Measurements from ENCODE around the gene NUTM2F.
"Not testable (repeated sequence)": the region's sequence is repeated elsewhere in the genome, so short reads cannot be mapped to it uniquely, and the experiment has no call there.

NUTM2F gene

DNA sequence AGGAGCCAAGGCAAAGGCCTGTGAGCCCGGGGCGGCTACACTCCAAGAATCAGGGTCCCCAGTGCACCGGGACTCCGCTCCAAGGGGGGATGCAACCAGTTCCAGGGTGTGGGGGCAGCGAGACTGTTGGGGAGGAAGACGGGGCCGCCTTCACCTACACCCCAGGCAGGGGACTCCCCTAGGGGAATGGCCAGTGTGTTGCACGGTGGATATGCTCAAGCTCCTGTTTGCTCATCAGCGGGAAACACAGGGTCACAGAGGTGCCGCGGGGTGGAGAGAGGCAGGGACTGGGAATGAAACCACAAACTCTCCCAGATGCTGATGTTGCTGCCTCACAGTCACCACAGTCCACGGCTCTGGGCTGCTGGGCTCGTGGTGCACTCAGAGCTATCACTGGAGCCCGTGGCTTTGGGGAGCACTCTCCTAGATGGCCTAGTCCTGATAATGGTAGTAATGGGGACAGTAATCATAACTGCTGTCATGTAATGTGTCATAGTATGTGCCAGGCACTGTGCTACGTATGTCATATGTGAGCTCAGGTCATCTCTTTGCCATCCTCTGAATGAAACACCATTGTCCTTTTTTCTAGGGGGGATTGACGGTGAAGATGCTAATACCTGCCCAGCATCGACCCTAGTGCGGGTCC, 5.2 kb downstream of the NUTM2F start:
- H3K4me3 ChIP-seq (ENCODE audit: low read depth, low read length); in situ Hi-C loops (cut with HindIII; ENCODE audit: low sequenced_read_pairs); DNase-seq (ENCODE audit: low read depth): not testable (repeated sequence)

DNA sequence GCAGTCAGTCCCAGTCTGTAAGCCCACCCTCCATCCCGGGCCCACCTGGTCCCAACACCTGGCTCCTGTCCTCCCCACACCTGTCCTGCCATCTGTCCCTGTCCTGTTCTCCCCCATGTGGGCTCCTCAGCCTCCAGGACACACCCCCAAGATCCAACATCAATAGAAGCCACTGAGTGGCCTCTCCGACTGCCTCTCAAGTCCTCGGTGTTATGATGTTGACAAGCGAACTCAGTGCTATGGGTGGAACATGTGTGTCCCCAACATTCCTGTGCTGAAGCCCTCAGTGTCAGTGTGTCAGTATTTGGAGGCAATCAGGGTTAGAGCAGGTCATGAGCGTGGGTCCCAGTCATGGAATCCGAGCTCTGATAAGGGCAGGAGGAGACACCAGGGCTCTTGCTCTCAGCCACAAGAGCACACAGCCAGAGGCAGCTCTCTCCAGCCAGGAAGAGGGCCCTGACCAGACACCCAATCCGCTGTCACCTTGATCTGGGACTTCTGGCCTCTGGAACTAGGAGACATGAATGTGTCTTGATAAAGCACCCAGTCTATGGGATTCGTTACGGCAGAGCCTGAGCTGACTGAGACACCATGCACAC, 6.0 kb downstream of the NUTM2F start:
- DNase-seq (ENCODE audit: low read depth); in situ Hi-C loops (cut with HindIII; ENCODE audit: low sequenced_read_pairs); H3K4me3 ChIP-seq (ENCODE audit: low read depth, low read length): not testable (repeated sequence)

DNA sequence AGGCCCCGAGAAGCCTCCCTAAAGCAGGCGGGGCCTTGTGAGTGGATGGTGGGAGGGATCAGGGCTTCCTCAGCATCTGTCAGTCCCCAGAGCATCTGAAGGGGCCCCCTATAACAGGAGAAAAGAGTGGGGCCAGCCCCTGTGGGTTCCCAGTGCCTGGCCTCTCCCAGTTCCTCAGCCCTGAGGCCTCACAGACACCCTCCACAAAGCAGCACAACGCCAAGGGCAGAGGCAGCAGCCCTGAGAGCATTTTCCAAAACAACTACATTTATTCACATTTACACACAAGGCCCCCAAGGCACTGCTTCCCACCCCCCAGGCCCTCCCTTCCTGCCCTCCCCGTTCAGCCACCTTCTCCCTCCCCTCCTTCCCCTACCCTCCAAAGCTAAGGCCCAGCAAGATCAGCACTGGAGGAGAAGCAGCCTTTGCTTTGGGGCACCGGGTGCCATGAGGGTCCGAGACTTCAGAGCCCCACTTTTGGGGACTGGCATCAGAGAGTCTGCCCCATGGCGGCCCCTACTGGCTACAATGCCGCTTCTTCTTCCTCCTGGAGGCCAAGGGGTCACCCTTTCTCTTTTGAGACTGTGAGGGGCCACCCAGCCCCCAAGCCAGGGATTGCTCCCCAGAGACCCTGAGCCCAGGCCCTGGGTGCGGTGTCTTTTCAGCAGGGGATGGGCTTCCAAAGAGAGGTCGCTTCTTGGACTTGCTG, 10.3 kb downstream of the NUTM2F start:
- H3K4me3 ChIP-seq (ENCODE audit: low read depth, low read length); in situ Hi-C loops (cut with HindIII; ENCODE audit: low sequenced_read_pairs); DNase-seq (ENCODE audit: low read depth): not testable (repeated sequence)

DNA sequence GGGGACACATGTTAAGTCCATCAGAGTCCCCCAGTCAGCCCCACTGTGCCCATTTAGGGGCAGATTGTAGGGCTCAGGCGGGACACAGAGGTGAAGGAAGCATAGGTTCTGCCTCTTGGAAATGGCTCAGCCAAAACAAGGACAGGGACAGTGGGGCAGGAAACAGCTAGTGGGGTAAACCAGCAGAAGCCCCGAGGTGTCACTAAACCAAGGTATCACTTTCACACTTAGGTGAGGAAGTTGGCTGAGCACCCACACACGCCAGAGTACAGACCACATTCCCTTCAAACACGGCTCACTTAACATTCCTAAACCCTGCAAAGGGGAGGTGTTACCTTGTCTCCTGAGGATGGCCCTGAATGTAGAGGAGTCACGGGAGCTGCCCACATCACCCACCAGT, 12.2 kb downstream of the NUTM2F start:
- in situ Hi-C loops (cut with HindIII; ENCODE audit: low sequenced_read_pairs); H3K4me3 ChIP-seq (ENCODE audit: low read depth, low read length); DNase-seq (ENCODE audit: low read depth): not testable (repeated sequence)

DNA sequence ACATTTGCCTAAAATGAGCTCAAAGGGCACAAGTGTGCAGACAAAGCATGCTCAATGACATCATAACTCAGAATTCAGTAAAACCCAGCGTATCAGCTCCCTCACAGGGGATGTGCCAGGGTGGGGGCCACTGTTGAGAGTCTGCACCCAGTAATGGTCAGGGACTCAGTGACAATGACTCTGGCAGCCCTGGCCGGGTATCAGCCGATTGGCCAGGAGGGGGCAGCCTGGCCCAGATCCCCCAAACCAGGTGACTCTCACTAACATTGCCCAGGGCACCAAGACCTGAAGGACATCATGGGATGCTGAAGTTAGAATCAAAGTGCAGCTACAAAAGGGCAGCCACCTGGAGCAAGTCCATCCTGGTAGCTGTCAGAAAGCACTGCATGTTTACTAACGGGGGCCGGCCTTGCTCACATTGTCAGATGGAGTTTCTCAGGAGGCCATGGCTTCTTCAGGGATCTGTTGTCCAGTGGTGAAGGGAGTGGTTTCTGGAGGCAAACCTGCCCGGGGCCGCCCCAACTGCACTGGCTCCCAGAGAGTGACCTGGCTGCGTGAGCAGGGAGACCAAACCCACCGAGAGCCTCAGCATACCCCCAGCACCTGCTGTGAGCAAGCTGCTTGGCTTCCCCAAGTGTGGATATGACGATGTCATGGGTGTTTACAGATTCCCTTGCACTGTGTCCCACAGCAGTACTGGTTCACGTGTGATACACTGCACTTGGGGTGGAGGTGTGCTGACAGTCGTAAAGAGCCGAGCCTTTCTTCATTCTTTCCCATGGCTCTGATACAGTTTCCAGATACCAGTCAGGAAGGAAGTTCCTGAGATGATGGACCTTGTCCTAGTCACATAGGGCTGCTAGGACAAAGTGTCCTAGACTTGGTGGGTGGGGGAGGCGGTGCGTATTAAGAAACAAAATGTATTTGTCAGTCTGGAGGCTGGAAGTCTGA, 13.1 kb downstream of the NUTM2F start:
- in situ Hi-C loops (cut with HindIII; ENCODE audit: low sequenced_read_pairs); DNase-seq (ENCODE audit: low read depth); H3K4me3 ChIP-seq (ENCODE audit: low read depth, low read length): not testable (repeated sequence)

DNA sequence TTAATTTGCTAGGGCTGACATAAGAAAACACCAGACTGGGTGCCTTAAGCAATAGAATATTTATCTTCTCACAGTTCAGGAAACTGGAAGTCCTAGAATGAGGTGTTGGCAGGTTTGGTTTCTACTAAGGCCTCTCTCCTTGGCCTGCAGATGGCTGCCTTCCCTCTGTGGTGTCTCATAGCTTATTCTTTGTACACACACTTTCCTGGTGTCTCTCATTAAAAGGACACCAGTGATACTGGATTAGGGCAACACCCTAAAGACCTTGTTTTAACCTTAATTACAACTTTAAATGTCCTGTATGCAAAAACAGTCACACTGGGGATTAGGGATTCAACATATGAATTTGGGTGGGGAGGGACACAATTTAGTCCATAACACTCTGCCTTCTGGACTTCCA, 25.1 kb downstream of the NUTM2F start:
- in situ Hi-C loops (cut with HindIII; ENCODE audit: low sequenced_read_pairs), result no loop called here
- DNase-seq (ENCODE audit: low read depth), result no peak
- TF ChIP-seq, protein P1, sequence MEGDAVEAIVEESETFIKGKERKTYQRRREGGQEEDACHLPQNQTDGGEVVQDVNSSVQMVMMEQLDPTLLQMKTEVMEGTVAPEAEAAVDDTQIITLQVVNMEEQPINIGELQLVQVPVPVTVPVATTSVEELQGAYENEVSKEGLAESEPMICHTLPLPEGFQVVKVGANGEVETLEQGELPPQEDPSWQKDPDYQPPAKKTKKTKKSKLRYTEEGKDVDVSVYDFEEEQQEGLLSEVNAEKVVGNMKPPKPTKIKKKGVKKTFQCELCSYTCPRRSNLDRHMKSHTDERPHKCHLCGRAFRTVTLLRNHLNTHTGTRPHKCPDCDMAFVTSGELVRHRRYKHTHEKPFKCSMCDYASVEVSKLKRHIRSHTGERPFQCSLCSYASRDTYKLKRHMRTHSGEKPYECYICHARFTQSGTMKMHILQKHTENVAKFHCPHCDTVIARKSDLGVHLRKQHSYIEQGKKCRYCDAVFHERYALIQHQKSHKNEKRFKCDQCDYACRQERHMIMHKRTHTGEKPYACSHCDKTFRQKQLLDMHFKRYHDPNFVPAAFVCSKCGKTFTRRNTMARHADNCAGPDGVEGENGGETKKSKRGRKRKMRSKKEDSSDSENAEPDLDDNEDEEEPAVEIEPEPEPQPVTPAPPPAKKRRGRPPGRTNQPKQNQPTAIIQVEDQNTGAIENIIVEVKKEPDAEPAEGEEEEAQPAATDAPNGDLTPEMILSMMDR (IDR thresholded peaks at IDR 0.05; ENCODE audit: low read depth, low read length, missing control alignments), result no peak
- H3K4me3 ChIP-seq (ENCODE audit: low read depth, low read length), result no peak overlapping the region

DNA sequence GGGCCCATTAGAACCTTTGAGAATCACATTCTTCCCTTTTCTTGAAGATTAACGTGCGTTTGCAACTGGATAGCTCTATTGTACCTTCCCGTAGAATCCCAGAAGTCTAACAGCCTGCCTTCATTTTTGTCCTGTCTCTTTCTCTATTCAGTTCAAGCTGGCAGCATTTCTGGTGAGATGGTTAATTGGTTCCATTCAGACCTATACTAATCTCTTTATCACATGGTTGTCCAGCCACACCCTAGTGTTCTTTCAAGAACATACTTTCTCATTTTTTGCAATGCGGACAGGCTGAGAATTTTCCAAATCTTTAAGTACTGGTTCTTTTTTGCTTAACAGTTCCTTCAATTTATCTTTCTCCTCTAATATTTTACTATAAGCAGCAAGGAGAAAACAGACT, 26.0 kb downstream of the NUTM2F start:
- no peak for DNase-seq (ENCODE audit: low read depth)
- in situ Hi-C loops (cut with HindIII; ENCODE audit: low sequenced_read_pairs), result no loop called here
- TF ChIP-seq, protein P1 (IDR thresholded peaks at IDR 0.05; ENCODE audit: low read depth, low read length, missing control alignments), result no peak
- H3K4me3 ChIP-seq (ENCODE audit: low read depth, low read length), result no peak overlapping the region

DNA sequence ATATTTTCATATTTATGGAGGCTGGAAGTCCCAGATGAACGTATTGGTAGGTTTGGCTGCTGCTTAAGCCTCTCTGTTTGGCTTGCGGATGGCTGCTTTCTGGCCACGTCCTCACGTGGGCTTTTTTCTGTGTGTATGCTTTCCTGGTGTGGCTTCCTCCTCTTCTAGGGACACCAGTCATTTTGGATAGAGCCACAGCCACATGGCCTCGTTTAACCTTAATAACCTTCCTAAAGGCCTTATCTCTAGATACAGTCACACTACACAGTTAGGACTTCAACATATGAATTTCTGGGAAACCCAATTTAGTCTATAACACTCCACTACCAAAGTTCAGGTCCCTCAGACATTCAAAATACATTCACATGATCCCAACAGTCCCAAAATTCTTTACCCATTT, 26.9 kb downstream of the NUTM2F start:
- no peak for DNase-seq (ENCODE audit: low read depth)
- in situ Hi-C loops (cut with HindIII; ENCODE audit: low sequenced_read_pairs), result no loop called here
- TF ChIP-seq, protein P1 (IDR thresholded peaks at IDR 0.05; ENCODE audit: low read depth, low read length, missing control alignments), result no peak
- no peak overlapping the region for H3K4me3 ChIP-seq (ENCODE audit: low read depth, low read length)

Data from astrocyte of the cerebellum (primary cell).